GM19397 (cell line): ENCODE data around the gene HYAL2.
"Not testable (repeated sequence)": the region's sequence is repeated elsewhere in the genome, so short reads cannot be mapped to it uniquely, and the experiment has no call there.

Experiments
- ATAC-seq: cut with Tn5 transposase; IDR thresholded peaks from one replicate; pipeline ENCODE4 v1.9.1; 2021; ENCODE audit warnings: mild to moderate bottlenecking, moderate library complexity; ENCODE audit not compliant: unreplicated experiment

The HYAL2 gene

DNA sequence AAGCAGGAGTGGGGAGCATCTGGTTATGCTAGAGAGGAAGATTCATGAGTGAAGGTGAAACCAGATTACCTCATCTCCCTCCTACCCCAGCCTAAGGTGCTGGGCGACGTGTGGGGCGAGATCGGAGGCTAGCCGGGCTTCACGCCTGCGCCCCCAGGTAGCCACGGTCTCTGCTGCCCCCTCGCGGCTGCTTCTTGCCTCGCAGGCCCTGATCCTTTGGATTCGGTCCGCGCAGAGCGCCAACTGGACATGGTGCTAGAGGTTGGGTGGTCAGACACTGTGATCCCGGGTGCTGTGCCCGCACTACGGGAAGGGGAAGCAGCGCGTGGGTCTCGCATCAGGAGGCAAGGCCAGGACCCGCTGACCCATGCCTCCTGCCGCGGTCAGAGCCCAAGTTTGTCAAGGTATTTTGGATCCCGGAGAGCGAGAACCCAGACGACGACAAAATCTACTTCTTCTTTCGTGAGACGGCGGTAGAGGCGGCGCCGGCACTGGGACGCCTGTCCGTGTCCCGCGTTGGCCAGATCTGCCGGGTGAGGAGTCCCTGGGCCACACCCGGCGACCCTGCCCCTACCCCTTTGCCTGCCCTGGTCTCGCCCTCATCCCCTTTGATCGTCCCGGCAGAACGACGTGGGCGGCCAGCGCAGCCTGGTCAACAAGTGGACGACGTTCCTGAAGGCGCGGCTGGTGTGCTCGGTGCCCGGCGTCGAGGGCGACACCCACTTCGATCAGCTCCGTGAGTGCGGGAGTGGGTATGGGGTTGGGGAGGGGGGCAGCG is 49.4 kb downstream of the HYAL2 start:
- peak; percentile 59 for ATAC-seq

GRCh38 chr3:50272538-50272910 is 50.0 kb downstream of the HYAL2 start:
- ATAC-seq, result not testable (repeated sequence)

DNA sequence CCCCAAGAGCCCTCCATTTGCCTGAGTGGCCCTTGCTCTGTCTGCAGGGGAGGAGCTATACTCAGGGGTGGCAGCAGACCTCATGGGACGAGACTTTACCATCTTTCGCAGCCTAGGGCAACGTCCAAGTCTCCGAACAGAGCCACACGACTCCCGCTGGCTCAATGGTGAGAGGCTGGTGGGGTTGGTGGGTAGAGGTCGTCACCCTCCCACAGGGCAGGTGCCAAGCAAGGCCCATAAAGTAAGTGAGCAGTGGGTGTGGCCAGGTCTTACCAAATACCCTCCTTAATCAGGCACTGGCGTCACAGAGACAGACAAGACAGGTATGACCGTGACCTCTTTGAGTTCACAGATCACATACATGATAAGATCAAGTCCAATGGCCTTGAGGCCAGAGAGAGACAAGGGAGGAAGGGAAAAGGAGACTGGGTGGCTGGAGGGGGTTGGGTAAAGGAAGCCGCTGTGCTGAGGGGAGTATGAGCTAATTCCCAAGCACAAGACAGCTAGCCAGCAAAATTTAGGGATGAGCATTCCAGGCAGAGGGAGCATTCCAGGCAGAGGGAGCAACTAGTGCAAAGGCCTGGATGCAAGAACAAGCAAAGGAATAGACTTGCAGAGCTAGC is 51.1 kb downstream of the HYAL2 start:
- no peak for ATAC-seq

DNA sequence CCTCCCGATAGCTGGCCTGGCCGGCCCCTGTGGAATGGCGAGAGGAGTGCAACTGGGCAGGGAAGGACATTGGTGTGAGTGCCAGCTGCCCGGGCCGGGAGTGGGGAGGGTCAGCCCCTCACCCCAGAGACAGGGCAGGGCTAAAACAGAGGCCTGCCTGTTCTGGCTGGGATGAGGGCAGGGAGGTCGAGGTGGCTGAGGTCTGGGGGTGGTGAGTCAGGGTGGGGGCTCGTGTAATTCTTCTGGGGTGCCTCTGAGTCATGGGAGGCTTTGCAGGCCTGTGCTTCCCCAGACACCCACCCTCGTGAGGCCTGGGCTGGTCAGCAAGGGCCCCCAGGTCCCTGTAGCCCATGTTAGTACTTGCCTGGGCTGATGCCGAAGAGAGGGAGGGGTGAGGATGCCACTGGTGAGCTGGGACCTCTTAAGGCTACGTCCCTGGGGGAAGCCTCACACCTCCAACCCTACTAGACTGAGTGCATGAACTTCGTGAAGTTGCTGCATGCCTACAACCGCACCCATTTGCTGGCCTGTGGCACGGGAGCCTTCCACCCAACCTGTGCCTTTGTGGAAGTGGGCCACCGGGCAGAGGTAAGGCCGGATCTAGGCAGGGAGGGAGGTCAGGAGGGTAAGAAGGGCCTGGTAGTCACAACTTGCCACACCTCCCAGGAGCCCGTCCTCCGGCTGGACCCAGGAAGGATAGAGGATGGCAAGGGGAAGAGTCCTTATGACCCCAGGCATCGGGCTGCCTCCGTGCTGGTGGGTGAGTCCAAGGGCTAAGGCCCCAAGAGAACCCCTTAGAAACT is 51.9 kb downstream of the HYAL2 start:
- ATAC-seq, result no peak

DNA sequence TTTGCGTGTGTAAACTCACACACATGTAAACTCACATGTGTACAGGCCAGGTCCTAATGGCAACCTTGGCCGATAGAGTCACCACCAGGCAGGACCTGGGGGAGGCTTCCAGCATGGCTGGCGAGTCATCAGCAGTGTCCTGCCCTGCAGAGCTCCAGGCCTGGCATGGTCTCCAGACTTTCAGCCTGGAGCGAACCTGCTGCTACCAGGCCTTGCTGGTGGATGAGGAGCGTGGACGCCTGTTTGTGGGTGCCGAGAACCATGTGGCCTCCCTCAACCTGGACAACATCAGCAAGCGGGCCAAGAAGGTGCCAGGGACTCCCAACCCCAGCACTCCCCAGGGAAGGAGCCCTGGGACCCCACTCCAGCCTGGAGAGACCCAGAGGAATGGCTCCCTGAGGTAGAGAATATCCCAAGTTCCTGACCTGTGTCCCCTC is 52.5 kb downstream of the HYAL2 start:
- ATAC-seq, result no peak

- ATAC-seq, result no peak
Measured at GRCh38 chr3:50269460-50269859, 53.1 kb downstream of the HYAL2 start.

DNA sequence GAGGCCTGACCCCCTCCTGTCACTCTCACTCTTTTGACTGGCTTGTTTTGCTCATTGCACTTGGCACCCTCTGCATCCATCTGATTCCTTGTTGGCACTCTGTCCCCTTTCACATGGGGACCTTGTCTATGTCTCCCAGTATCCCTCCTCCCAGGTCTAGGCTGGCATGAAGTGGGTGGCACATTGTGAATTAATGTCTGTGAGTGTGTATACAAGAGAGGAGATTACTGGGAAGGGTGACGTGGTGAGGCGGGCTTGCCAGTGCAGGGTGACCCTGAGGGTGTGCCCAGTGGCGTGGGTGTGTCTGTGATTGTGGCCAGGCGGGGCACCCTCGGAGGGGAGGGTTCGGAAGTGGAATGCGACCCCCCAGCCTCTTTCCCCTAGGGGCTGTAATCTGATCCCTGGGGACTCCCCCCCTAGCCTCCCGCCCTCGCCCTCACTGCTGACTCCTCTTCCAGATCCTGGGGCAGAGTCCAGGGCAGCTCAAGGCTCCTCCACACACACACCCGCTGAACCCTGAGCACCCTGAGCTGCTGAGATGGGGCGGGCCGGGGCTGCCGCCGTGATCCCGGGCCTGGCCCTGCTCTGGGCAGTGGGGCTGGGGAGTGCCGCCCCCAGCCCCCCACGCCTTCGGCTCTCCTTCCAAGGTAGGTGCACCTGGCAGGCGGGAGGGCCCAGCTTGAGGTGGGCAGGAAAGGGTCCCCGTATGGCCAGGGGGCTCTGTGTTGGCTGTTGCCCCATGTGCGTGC is 53.7 kb downstream of the HYAL2 start, which contains the start of gene SEMA3B:
Gene SEMA3B (plus strand): TSS at position 445 of the 749 bp plus-strand sequence. CDS start 94 bp downstream, at position 539.
- ATAC-seq, result no peak

GRCh38 chr3:50268276-50268675 is 54.3 kb downstream of the HYAL2 start:
- no peak for ATAC-seq
